HCEC 1CT (cell line): ENCODE results near the gene ZC3H15.
A peak's percentile ranks its signal among the peaks of the same experiment; 100 is the strongest.
"Not testable (repeated sequence)": the region's sequence is repeated elsewhere in the genome, so short reads cannot be mapped to it uniquely, and the experiment has no call there.

Experiments used
- DNase-seq: peaks from one replicate; pipeline ENCODE4 v3.0.0-alpha.2; 2017

ZC3H15 gene

GRCh38 chr2:186485871-186486650 is at the start of gene ZC3H15:
ZC3H15 (plus strand) TSS chr2:186486260; CDS start chr2:186486383, 123 bp downstream.
- peak; percentile 95 for DNase-seq

- DNase-seq = no peak
Measured at GRCh38 chr2:186437719-186438118, 48.3 kb upstream of the ZC3H15 start.

- DNase-seq = not testable (repeated sequence)
Measured at GRCh38 chr2:186439673-186440095, 46.4 kb upstream of the ZC3H15 start.

GRCh38 chr2:186440506-186440905 is 45.6 kb upstream of the ZC3H15 start:
- no peak for DNase-seq

- DNase-seq = no peak
Measured at GRCh38 chr2:186442885-186443284, 43.2 kb upstream of the ZC3H15 start.

- DNase-seq = no peak
Measured at GRCh38 chr2:186443851-186444250, 42.2 kb upstream of the ZC3H15 start.

GRCh38 chr2:186445506-186445905 is 40.6 kb upstream of the ZC3H15 start:
- DNase-seq = no peak

GRCh38 chr2:186455613-186456012 is 30.4 kb upstream of the ZC3H15 start:
- DNase-seq = no peak

- DNase-seq = peak; percentile 93
Measured at GRCh38 chr2:186456941-186457340, 29.1 kb upstream of the ZC3H15 start.

- no peak for DNase-seq
Measured at GRCh38 chr2:186457908-186458307, 28.2 kb upstream of the ZC3H15 start.

GRCh38 chr2:186459009-186459408 is 27.1 kb upstream of the ZC3H15 start:
- DNase-seq = peak; percentile 49

GRCh38 chr2:186460465-186460864 is 25.6 kb upstream of the ZC3H15 start:
- peak; percentile 23 for DNase-seq

GRCh38 chr2:186466743-186467142 is 19.3 kb upstream of the ZC3H15 start:
- no peak for DNase-seq

- DNase-seq = no peak
Measured at GRCh38 chr2:186467421-186467820, 18.6 kb upstream of the ZC3H15 start.

- not testable (repeated sequence) for DNase-seq
Measured at GRCh38 chr2:186472722-186473493, 13.2 kb upstream of the ZC3H15 start.

GRCh38 chr2:186474239-186474638 is 11.8 kb upstream of the ZC3H15 start:
- not testable (repeated sequence) for DNase-seq

- DNase-seq = no peak
Measured at GRCh38 chr2:186477790-186478189, 8.3 kb upstream of the ZC3H15 start.

GRCh38 chr2:186480991-186481390 is 5.1 kb upstream of the ZC3H15 start:
- no peak for DNase-seq

- DNase-seq = no peak
Measured at GRCh38 chr2:186484062-186484735, 1.9 kb upstream of the ZC3H15 start.

- no peak for DNase-seq
Measured at GRCh38 chr2:186485576-186485870, 537 bp upstream of the ZC3H15 start.

GRCh38 chr2:186486651-186487647 is 889 bp downstream of the ZC3H15 start:
- DNase-seq = peak; percentile 8

GRCh38 chr2:186493564-186494085 is 7.6 kb downstream of the ZC3H15 start:
- DNase-seq = no peak
